ENCODE results near the gene F2R. TPM values are rescaled to one million over a fixed set of nuclear protein-coding genes. Genes with fewer than 3 reads are reported as not detected.

The F2R gene
- total and polyA plus RNA-seq, 10 of the 15 experiments (the other 5 are each of a cell fraction or from before 2014, with no cell fraction given), result 1.8 to 75.4 (median 8.0) TPM

DNA sequence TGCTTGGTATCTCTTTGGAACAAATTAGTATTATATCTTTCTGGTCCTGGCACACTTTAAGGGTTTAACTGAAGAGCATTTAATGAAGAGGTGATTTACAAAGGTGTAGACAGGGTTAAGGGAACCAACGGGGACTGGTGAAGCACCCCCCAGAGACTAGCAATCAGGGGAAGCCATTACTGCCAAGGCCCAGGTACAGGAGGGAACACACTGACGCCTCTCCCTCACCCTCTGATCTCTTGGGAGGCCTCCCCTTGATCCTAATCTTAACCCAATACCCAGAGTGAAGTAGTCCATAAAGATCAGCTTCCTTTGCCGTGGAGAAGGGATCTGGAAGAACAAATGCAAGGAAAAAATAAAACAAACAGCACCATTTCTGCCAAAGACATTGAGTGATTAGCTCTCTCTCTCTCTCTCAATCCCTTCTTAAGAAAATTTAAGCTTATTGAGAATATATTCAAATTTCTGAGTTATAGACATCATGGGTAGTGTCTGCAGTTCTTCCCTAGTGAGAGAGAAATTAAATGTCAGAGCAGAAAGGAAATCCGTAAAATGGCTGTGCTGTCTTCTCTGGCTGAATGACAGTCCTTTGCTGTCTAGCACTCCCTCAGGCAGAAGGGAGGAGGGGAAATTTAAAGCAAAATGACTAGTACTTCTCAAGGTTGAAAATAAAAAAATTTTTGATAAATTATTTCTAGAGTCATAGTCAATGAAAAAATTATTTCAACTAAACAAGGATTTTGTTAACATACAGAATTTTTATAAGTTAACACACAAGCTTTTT is 20.0 kb downstream of the F2R start:
- in situ Hi-C loops (cut with MboI) (no loop called here), intact Hi-C loops (cut with micrococcal nuclease; ENCODE audit: unreplicated experiment) (loop anchor here (10.0 kb wide), 1 partner anchor 331 kb away; the partner anchor contains the start of gene IQGAP2)
- FAIRE-seq (no peak), ATAC-seq (no peak), DNase-seq (ENCODE audit: low read depth, low spot score) (no peak)
- 83% methylated on average over 4 of the region's 4 CpGs for WGBS (ENCODE audit: insufficient coverage, insufficient replicate concordance, low lambda C conversion rate, missing lambda C conversion rate)
- ChIA-PET RAD21 (ENCODE audit: unreplicated experiment) (interaction anchor here (1.6 to 12.3 kb wide), 3 partner anchors 17 to 43 kb away, joined by 3 to 254 read pairs (median 76); partner anchors contain the start of gene F2R), POLR2A (interaction anchor here (1.3 to 11.0 kb wide), 2 partner anchors 15 to 19 kb away, joined by 10 to 144 read pairs; no protein-coding TSS in a partner anchor), CTCF (interaction anchor here (0.6 to 12.4 kb wide), 9 partner anchors 9 to 1035 kb away, joined by 3 to 153 read pairs (median 5); no protein-coding TSS in a partner anchor), SMC1A (ENCODE audit: uncharacterized antibody, unreplicated experiment) (interaction anchor here (1.3 to 8.0 kb wide), 6 partner anchors 9 to 188 kb away, joined by 6 to 206 read pairs (median 13); no protein-coding TSS in a partner anchor)
- H3K27ac ChIP-seq (ENCODE audit: control insufficient read depth, insufficient read depth), result no peak overlapping the region
- H3K79me2 ChIP-seq (ENCODE audit: control insufficient read depth, insufficient read depth, low read length), result no peaks in the 10 kb centered on the region
- no peak overlapping the region for H3K4me2 ChIP-seq (ENCODE audit: control insufficient read depth, insufficient read depth)
- no peak overlapping the region for H3K9ac ChIP-seq (ENCODE audit: control insufficient read depth, insufficient read depth, low read length)
- H3K27me3 ChIP-seq (replicated peaks in 1 of 2; ENCODE audit: control insufficient read depth in 2 of 2, insufficient read depth in 2 of 2, low read length in 1 of 2), result no peaks in the 10 kb centered on the region
- peaks cover under 1% of the 10 kb centered on the region; the same call in 1 of the 3 replicates for H3K9me3 ChIP-seq (replicated peaks; ENCODE audit: control insufficient read depth, insufficient read depth, low read length)
- no peaks in the 10 kb centered on the region for H4K20me1 ChIP-seq (ENCODE audit: control insufficient read depth, insufficient read depth)
- no peaks in the 10 kb centered on the region for H3K36me3 ChIP-seq (ENCODE audit: control insufficient read depth in 2 of 2, insufficient read depth in 2 of 2, low read length in 1 of 2)
- TF ChIP-seq, protein P1, sequence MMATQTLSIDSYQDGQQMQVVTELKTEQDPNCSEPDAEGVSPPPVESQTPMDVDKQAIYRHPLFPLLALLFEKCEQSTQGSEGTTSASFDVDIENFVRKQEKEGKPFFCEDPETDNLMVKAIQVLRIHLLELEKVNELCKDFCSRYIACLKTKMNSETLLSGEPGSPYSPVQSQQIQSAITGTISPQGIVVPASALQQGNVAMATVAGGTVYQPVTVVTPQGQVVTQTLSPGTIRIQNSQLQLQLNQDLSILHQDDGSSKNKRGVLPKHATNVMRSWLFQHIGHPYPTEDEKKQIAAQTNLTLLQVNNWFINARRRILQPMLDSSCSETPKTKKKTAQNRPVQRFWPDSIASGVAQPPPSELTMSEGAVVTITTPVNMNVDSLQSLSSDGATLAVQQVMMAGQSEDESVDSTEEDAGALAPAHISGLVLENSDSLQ (IDR thresholded peaks at IDR 0.05), result peak; percentile 46; the same call in 1 of the 2 replicates
- TF ChIP-seq STAT3 (IDR thresholded peaks at IDR 0.05; ENCODE audit: low read depth, low read length), result no peak
- BruUV-seq (replicated peaks), result no TSS peak
- no peak overlapping the region for H3K4me3 ChIP-seq
- no peak overlapping the region for H2AFZ ChIP-seq (ENCODE audit: control insufficient read depth, low read depth, low read length)
- peaks cover 40% of the 10 kb centered on the region for H3K4me1 ChIP-seq (ENCODE audit: control insufficient read depth, insufficient read depth, low read length)
